Sigmoid colon (tissue), 4 donors: ENCODE results near the gene ACOT7.

Experiments used
- EP300 ChIP-seq, 4 donors: sonication (generic); formaldehyde crosslinking; IDR thresholded peaks; one replicate each; pipeline ENCODE4 v1.6.1; 2017; ENCODE audit warnings: antibody characterized with exemption in 4 of 4
- POLR2A ChIP-seq, 2 donors: fragments of 450-650 bp; IDR thresholded peaks; one replicate each; pipeline ENCODE4 v1.6.1; 2016; ENCODE audit warnings: antibody characterized with exemption in 2 of 2, mild to moderate bottlenecking in 2 of 2, moderate library complexity in 2 of 2
- TF ChIP-seq, protein P1 (sequence below), 4 experiments: fragments of 450-650 bp in 3 of 4; fragments of 200-600 bp in 1 of 4; IDR thresholded peaks; one replicate each; pipeline ENCODE4 v1.5.1; 2016 to 2019; ENCODE audit warnings: antibody characterized with exemption in 4 of 4, mild to moderate bottlenecking in 3 of 4, moderate library complexity in 2 of 4

- TF ChIP-seq POLR2A (IDR thresholded peaks at IDR 0.05) (no peak), EP300 (IDR thresholded peaks at IDR 0.05) (no peak)
- TF ChIP-seq, protein P1, sequence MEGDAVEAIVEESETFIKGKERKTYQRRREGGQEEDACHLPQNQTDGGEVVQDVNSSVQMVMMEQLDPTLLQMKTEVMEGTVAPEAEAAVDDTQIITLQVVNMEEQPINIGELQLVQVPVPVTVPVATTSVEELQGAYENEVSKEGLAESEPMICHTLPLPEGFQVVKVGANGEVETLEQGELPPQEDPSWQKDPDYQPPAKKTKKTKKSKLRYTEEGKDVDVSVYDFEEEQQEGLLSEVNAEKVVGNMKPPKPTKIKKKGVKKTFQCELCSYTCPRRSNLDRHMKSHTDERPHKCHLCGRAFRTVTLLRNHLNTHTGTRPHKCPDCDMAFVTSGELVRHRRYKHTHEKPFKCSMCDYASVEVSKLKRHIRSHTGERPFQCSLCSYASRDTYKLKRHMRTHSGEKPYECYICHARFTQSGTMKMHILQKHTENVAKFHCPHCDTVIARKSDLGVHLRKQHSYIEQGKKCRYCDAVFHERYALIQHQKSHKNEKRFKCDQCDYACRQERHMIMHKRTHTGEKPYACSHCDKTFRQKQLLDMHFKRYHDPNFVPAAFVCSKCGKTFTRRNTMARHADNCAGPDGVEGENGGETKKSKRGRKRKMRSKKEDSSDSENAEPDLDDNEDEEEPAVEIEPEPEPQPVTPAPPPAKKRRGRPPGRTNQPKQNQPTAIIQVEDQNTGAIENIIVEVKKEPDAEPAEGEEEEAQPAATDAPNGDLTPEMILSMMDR (IDR thresholded peaks at IDR 0.05), result no peak
Measured at GRCh38 chr1:6316240-6317097, 77.1 kb downstream of the ACOT7 start.
